ENCODE measurements around the gene CYP1A2.

CYP1A2 gene

DNA sequence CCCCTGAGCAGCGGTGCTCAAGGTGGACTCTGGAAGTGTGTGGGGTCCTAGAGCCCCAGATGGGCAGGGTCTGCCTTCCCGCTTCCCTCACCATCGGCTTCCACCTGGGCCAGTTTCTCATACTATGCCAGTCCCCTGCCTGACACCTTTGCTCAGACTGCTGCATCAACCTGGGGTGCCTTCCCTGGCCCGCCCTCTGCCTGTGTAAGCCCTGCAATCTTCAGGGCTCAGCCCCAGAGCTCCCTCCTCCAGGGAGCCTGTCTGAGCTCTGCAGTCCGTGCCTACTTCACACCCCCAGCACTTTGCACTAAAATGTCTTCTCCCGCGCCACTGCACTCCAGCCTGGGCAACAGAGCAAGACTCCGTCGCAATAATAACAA, 46.3 kb downstream of the CYP1A2 start:
- no peaks in the 10 kb centered on the region for H3K9me3 Mint-ChIP-seq
- H3K4me3 Mint-ChIP-seq: peak overlapping the region; percentile 45
- no peaks in the 10 kb centered on the region for H3K27me3 Mint-ChIP-seq
- H3K36me3 Mint-ChIP-seq (ENCODE audit: low read depth): peaks cover 84% of the 10 kb centered on the region
- peaks cover 94% of the 10 kb centered on the region for H3K4me1 Mint-ChIP-seq (ENCODE audit: low read depth)
- peak overlapping the region; percentile 91 for H3K27ac Mint-ChIP-seq
- DNase-seq: peak; percentile 38

DNA sequence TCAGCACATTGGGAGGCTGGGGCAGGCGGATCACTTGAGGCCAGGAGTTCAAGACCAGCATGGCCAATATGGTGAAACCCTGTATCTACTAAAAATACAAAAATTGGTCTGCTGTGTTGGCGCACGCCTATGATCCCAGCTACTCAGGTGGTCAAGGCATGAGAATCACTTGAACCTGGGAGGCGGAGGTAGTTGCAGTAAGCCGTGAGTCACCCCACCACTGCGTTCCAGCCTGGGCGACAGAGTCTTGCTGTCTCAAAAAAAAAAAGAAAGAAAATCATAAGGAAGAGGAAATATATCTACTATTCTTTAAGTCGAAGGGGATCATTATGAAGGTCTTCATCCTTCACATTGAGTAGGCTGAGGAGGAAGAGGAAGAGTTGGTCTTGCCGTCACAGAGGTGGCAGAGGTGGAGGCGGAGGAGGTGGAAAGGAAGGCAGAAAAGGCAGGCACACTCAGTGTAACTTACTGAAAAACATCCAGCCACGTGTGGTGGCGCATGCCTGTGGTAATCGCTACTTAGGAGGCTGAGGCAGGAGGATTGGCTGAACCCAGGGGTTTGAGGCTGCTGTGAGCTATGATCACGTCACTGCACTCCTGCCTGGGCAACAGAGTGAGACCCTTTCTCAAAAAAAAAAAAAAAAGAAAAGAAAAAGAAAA, 47.5 kb downstream of the CYP1A2 start:
- peak overlapping the region; percentile 91 for H3K27ac Mint-ChIP-seq
- H3K9me3 Mint-ChIP-seq: no peaks in the 10 kb centered on the region
- peaks cover 87% of the 10 kb centered on the region for H3K4me1 Mint-ChIP-seq (ENCODE audit: low read depth)
- DNase-seq: peak; percentile 62
- peaks cover 84% of the 10 kb centered on the region for H3K36me3 Mint-ChIP-seq (ENCODE audit: low read depth)
- H3K4me3 Mint-ChIP-seq: peak overlapping the region; percentile 32
- H3K27me3 Mint-ChIP-seq: no peaks in the 10 kb centered on the region

- Mint-ChIP-seq H3K27me3 (no peaks in the 10 kb centered on the region), H3K9me3 (no peaks in the 10 kb centered on the region), H3K4me1 (ENCODE audit: low read depth) (peaks cover 61% of the 10 kb centered on the region), H3K27ac (peak overlapping the region; percentile 92), H3K4me3 (peak overlapping the region; percentile 15), H3K36me3 (ENCODE audit: low read depth) (peaks cover 85% of the 10 kb centered on the region)
- peak; percentile 38 for DNase-seq
These were observed 50.0 kb downstream of the CYP1A2 start for GRCh38 chr15:74798388-74799254.

DNA sequence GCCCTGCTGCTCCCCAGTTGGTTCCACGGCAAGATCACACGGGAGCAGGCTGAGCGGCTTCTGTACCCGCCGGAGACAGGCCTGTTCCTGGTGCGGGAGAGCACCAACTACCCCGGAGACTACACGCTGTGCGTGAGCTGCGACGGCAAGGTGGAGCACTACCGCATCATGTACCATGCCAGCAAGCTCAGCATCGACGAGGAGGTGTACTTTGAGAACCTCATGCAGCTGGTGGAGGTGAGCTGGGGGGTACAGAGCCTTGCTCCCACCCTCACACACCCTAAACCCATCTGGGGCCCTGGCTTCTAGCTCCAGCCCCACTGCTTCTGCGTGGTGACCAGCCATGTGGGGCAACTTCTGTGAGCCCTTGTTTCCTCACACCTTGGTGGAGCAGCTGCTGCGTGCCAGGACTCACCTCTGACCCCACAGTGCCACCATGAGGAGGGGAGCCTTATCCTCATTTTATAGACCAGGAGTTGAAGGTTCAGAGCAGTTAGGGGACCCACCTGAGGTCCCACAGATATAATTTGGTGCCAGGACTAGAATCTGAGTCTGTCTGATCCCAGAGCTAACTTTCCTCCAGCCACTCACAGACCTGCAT, 50.7 kb downstream of the CYP1A2 start:
- Mint-ChIP-seq H3K36me3 (ENCODE audit: low read depth) (peaks cover 91% of the 10 kb centered on the region), H3K27ac (peak overlapping the region; percentile 92), H3K4me3 (peak overlapping the region; percentile 15), H3K4me1 (ENCODE audit: low read depth) (peaks cover 60% of the 10 kb centered on the region), H3K27me3 (no peaks in the 10 kb centered on the region), H3K9me3 (no peaks in the 10 kb centered on the region)
- DNase-seq: peak; percentile 54

DNA sequence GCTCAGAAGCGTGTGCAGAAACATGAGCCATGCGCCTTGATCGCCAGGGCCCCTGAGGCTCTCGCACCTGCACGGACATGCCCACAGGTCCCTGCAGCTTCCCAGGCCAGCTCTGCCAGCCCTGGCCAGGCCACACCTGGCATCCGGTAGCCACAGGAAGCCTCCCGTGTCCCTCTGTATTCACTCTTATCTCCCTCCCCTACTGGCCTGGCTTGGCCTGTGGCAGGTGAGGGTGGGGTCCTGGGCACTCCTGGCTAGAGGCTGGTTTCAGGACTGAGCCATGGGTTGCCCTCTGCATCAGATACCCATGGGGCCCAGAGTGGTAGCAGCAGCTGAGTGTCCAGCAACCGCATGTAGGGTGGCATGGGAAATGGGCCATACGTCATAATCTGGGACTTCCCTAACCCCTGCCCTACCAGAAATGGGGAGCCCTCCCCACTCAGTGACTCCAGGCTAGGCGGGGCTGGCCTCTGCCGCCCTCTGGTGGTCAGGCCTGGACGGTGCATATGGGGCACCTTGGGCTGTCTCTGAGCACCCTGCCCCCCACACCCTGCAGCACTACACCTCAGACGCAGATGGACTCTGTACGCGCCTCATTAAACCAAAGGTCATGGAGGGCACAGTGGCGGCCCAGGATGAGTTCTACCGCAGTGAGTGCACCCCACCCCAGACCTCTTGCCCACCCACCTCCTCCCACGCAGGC, 51.4 kb downstream of the CYP1A2 start:
- H3K9me3 Mint-ChIP-seq: no peaks in the 10 kb centered on the region
- peak overlapping the region; percentile 3 for H3K4me3 Mint-ChIP-seq
- no peaks in the 10 kb centered on the region for H3K27me3 Mint-ChIP-seq
- peaks cover 56% of the 10 kb centered on the region for H3K4me1 Mint-ChIP-seq (ENCODE audit: low read depth)
- peaks cover 91% of the 10 kb centered on the region for H3K36me3 Mint-ChIP-seq (ENCODE audit: low read depth)
- DNase-seq: peak; percentile 92
- peak overlapping the region; percentile 92 for H3K27ac Mint-ChIP-seq

DNA sequence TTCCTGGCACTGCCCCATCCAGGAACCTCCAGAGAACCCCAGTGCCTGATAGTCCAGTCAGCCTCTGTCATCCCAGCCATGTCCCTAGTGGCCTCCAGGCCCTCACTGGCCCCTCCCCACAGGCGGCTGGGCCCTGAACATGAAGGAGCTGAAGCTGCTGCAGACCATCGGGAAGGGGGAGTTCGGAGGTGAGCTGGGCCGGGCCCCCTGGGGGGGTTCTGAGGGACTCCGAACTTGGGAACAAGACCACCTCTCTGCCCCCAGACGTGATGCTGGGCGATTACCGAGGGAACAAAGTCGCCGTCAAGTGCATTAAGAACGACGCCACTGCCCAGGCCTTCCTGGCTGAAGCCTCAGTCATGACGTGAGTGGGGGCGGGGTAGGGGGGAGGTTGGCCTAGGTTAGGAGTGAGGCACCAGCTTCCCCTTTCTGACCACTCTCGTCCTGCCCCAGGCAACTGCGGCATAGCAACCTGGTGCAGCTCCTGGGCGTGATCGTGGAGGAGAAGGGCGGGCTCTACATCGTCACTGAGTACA, 52.0 kb downstream of the CYP1A2 start:
- Mint-ChIP-seq H3K4me3 (no peak overlapping the region), H3K27me3 (no peaks in the 10 kb centered on the region), H3K36me3 (ENCODE audit: low read depth) (peaks cover 87% of the 10 kb centered on the region), H3K27ac (peak overlapping the region; percentile 92), H3K4me1 (ENCODE audit: low read depth) (peaks cover 50% of the 10 kb centered on the region), H3K9me3 (no peaks in the 10 kb centered on the region)
- no peak for DNase-seq

GRCh38 chr15:74801311-74801997, 52.8 kb downstream of the CYP1A2 start:
- Mint-ChIP-seq H3K36me3 (ENCODE audit: low read depth) (peaks cover 84% of the 10 kb centered on the region), H3K27ac (peak overlapping the region; percentile 75), H3K4me1 (ENCODE audit: low read depth) (peaks cover 47% of the 10 kb centered on the region), H3K4me3 (no peak overlapping the region), H3K9me3 (no peaks in the 10 kb centered on the region), H3K27me3 (no peaks in the 10 kb centered on the region)
- no peak for DNase-seq

DNA sequence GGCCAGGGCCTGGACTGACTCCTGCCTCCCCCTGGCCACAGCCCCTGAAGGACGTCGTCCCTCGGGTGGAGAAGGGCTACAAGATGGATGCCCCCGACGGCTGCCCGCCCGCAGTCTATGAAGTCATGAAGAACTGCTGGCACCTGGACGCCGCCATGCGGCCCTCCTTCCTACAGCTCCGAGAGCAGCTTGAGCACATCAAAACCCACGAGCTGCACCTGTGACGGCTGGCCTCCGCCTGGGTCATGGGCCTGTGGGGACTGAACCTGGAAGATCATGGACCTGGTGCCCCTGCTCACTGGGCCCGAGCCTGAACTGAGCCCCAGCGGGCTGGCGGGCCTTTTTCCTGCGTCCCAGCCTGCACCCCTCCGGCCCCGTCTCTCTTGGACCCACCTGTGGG, 53.6 kb downstream of the CYP1A2 start:
- H3K27me3 Mint-ChIP-seq: no peaks in the 10 kb centered on the region
- H3K36me3 Mint-ChIP-seq (ENCODE audit: low read depth): peaks cover 83% of the 10 kb centered on the region
- no peak overlapping the region for H3K4me3 Mint-ChIP-seq
- H3K9me3 Mint-ChIP-seq: no peaks in the 10 kb centered on the region
- H3K4me1 Mint-ChIP-seq (ENCODE audit: low read depth): peaks cover 45% of the 10 kb centered on the region
- H3K27ac Mint-ChIP-seq: peak overlapping the region; percentile 75
- DNase-seq: no peak

DNA sequence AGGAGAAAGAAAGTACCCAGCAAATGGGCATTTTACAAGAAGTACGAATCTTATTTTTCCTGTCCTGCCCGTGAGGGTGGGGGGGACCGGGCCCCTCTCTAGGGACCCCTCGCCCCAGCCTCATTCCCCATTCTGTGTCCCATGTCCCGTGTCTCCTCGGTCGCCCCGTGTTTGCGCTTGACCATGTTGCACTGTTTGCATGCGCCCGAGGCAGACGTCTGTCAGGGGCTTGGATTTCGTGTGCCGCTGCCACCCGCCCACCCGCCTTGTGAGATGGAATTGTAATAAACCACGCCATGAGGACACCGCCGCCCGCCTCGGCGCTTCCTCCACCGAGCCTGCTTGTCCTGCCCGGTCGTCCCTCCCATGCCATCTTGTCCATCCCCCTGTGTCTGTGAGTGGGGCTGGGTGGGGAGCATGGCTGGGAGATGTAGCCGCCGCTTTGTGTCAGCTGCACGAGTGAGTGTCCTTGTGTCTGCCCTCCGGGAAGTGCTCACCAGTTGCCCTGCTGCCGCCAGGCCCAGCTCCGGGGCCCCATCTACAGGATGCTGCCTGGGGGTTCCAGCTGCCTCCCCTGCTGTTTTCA, 54.3 kb downstream of the CYP1A2 start:
- DNase-seq: no peak
- H3K27ac Mint-ChIP-seq: peak overlapping the region; percentile 56
- peaks cover 76% of the 10 kb centered on the region for H3K36me3 Mint-ChIP-seq (ENCODE audit: low read depth)
- peaks cover 42% of the 10 kb centered on the region for H3K4me1 Mint-ChIP-seq (ENCODE audit: low read depth)
- H3K9me3 Mint-ChIP-seq: no peaks in the 10 kb centered on the region
- no peak overlapping the region for H3K4me3 Mint-ChIP-seq
- H3K27me3 Mint-ChIP-seq: no peaks in the 10 kb centered on the region

- peaks cover 56% of the 10 kb centered on the region for H3K36me3 Mint-ChIP-seq (ENCODE audit: low read depth)
- peaks cover 33% of the 10 kb centered on the region for H3K4me1 Mint-ChIP-seq (ENCODE audit: low read depth)
These were observed 56.3 kb downstream of the CYP1A2 start for GRCh38 chr15:74804935-74805334.

More at GRCh38 chr15:74804935-74805334, 56.3 kb downstream of the CYP1A2 start:
- Mint-ChIP-seq H3K27me3 (no peaks in the 10 kb centered on the region), H3K4me3 (no peak overlapping the region), H3K9me3 (no peaks in the 10 kb centered on the region), H3K27ac (peak overlapping the region; percentile 77)
- DNase-seq: no peak
